Measurements from ENCODE around the gene C11orf54.
"Not testable (repeated sequence)": the region's sequence is repeated elsewhere in the genome, so short reads cannot be mapped to it uniquely, and the experiment has no call there.

Gene C11orf54

DNA sequence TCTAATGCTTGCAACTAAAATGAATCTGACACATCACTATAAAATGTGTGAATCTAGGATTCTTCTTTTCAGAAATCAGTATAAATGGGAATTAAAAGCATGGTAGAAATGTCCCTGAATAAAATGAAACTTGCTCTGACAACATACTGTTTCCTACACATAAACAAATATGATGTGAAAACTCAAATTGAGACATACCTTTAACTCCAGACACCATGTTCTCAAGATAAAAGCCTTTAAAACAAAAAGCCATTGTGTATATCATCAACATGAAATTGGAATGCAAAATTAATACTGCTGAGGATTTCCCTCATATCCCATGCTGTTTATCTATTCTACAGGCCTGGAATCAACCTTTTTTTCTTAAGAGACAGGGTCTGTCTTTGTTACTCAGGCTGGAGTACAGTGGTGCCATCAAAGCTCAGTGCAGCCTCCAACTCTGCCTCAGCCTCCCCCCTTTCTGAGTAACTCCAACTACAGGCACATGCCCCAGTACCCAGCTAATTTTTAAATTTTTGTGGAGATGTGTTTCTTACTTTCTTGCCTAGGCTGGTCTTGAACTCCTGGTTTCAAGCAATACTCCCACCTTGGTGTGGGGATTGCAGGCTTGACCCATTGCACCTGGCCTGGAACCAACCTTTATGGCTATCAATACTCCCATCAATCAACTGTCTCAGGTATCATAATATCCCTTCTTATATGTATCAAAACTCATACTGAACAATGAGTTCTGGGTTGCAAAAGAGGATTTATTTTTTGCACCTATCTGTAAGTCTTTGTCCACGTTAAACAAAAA, 6.8 kb upstream of the C11orf54 start:
- no peak for DNase-seq (ENCODE audit: low read depth)

- DNase-seq (ENCODE audit: low read depth) = no peak
Observed at GRCh38 chr11:93735627-93736026, 5.8 kb upstream of the C11orf54 start.

- DNase-seq (ENCODE audit: low read depth) = no peak
Observed at GRCh38 chr11:93736129-93736528, 5.3 kb upstream of the C11orf54 start.

GRCh38 chr11:93737904-93738612, 3.4 kb upstream of the C11orf54 start:
- no peak for DNase-seq (ENCODE audit: low read depth)

- DNase-seq (ENCODE audit: low read depth) = no peak
Observed at GRCh38 chr11:93738647-93739081, 2.8 kb upstream of the C11orf54 start.

- no peak for DNase-seq (ENCODE audit: low read depth)
Observed at GRCh38 chr11:93740031-93740729, 1.3 kb upstream of the C11orf54 start.

DNA sequence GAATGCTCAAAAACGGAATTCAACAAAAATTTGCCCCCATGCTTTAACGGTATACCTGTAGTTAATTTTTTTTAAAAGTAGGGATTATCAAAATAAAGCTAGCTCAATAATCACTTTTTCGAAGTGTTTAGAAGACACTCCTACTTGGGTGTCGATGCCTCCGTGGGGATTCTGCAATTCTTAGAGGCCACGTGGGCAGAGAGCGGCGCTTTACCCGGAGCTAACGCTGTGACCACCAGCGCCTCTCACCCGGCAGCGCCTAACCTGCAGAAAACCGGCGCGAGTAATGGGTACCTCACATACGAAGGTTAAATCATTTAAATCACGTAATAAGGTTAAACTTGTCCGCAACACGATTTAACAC, 760 bp upstream of the C11orf54 start:
- DNase-seq (ENCODE audit: low read depth) = peak; percentile 30

DNA sequence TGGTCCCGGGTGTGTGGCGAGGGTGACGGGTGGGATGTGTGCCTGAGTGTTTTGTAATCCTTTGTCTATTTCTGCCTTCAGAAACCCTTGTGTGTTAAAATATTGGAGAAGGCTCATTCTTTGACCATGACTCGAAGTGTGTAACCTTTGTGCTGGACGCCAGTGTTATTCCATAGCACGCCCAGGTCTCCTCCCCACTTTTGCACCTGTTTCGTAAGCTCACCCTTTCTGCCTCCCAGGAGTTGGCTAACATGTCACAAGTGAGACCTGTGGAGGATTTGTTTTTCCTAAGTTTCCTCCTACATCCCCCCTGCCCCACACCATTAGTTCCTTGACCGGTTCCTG, 382 bp downstream of the C11orf54 start:
- DNase-seq (ENCODE audit: low read depth) = peak; percentile 30

DNA sequence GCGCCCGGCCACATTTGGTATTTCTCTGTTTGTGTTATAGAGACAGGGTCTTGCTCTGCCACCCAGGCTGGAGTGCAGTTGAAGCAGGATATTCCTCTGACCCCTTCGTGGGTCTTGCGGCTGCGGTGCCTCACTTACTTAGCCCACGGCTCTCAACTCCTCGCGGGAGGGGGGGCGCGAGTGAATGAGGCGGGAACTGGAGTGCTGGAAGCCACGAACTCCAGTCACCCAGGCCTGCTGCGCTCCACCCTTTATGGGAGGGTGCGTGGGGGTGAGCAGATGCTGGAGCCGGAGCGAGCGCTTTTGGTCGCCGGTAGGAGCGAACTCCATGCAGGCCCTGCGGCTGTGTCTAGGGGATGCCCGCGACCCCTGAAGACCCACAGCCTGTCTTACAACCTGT, 1.8 kb downstream of the C11orf54 start:
- no peak for DNase-seq (ENCODE audit: low read depth)

- no peak for DNase-seq (ENCODE audit: low read depth)
Observed at GRCh38 chr11:93744669-93745004, 3.2 kb downstream of the C11orf54 start.

- DNase-seq (ENCODE audit: low read depth) = peak; percentile 13
Observed at GRCh38 chr11:93745005-93745755, 3.7 kb downstream of the C11orf54 start.

DNA sequence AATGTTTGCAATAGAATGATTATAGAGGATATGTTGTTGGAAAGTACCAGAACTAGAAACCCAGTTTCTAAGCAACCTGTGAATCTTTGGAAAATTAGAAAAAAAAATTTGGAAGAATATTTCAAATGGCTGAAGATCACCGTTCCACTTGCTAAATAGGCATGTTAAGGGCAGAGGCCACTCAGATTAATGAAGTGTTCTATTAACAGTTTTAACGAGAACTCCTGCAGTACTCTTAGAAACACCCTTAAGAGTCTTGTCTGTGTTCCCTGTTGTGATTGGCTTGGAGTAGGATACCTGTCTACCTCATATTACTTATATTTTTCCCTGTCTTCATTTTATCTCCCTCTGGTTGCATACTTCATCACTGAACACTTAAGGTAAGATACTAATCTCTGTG, 4.6 kb downstream of the C11orf54 start:
- DNase-seq (ENCODE audit: low read depth) = no peak

- no peak for DNase-seq (ENCODE audit: low read depth)
Observed at GRCh38 chr11:93747122-93747521, 5.7 kb downstream of the C11orf54 start.

DNA sequence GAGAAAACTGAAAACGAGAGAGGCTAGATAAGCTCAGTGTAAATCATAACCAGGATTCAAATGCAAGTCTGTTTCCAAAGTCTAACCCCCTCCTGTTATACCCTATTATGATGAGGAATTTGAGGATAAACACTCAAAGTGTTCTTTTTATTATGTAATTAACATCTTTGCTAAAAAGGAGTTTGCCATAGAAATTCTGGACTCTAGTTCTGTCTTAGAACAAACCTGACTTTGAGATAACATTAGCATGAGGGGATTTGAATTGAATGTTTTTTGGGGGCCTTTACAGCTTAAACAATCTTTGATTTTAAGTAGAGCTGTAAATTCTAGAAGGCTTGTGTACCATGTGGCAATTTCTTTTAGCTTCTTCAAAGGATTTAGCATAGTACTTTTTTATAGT, 9.5 kb downstream of the C11orf54 start:
- DNase-seq (ENCODE audit: low read depth) = no peak

GRCh38 chr11:93753241-93753640, 11.8 kb downstream of the C11orf54 start:
- no peak for DNase-seq (ENCODE audit: low read depth)

GRCh38 chr11:93756748-93757147, 15.3 kb downstream of the C11orf54 start:
- DNase-seq (ENCODE audit: low read depth) = no peak

GRCh38 chr11:93757301-93757700, 15.8 kb downstream of the C11orf54 start:
- no peak for DNase-seq (ENCODE audit: low read depth)

DNA sequence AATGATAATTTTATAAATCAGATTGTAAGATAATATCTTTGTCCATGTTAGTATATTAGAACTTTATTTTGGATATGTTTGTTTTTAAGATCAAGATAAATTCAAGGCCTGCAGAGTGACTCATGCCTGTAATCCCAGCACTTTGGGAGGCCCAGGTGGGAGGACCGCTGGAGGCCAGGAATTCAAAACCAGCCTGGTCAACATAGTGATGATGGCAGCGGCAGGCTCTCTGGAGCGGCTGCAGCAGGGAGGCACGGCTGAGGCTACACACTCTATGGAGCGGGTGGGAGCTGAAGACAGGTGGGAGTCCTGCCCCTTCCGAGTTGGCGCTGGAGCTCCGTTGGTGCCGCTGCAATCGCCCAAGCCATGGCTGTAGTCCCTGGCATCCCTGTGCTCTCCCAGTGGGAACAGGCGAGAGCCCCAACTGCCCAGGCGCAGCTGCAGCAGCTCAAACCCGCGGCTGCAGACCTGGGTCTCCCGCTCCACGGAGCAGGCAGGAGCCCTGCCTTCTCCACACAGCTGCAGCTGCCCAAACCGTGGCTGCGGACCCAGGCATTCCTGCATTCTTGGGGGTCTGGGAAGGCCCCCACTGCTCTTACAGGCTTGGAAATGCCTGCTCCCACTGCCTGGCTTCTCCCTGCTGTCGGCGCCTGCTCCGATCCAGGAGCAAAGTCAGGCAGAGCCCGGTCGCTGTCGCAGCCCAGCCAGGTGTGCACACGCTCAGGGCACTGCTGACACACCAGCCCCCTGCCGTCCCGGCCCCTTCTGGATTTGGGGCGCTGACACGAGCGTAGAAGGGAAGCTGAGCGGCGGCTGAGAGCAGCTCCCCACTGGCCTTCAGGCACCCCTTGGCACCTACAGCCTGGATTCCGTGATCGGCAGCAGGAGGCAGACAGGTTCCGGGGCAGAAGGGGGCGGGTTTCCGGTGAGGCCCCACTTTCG, 16.7 kb downstream of the C11orf54 start:
- no peak for DNase-seq (ENCODE audit: low read depth)

- DNase-seq (ENCODE audit: low read depth) = not testable (repeated sequence)
Observed at GRCh38 chr11:93759123-93759522, 17.7 kb downstream of the C11orf54 start.

DNA sequence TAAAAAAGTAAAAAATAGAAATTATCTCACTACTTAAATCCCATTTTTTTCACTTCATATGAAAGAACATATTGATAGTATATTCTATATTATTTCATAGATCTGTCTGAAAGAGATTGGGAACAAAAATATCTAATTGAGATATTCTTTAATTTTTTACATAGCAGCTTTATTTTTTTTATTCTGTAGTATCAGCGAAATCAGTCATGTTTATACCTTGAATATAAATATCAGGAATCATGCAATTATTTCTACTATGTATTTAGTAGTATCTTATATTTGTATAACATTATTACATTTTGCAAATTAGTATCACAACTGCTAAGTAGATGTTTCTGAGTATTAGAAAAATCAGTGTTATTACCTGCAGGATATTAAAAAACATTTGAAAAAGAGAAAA, 20.4 kb downstream of the C11orf54 start:
- no peak for DNase-seq (ENCODE audit: low read depth)

DNA sequence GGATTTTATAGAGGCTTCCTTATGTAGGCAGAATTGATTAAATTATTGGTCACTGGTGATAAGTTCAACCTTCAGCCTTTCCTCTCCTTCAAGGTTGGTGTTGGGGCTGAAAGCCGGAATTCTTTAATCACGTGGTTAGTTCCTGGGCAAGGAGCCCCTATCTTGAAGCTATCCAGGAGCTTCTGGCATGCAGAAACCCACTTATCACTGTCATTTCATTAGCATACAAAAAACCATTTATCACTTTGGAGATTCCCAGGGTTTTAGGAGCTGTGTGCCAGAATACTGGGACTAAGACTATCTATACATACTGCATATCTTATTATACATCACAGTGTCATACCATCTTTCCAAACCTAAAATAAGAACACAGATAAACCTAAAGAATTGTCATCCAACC, 24.1 kb downstream of the C11orf54 start:
- DNase-seq (ENCODE audit: low read depth) = no peak
